ENCODE data around the gene PRSS1. TPM values are rescaled to one million over a fixed set of nuclear protein-coding genes. Genes with fewer than 3 reads are reported as not detected.
A peak's percentile ranks its signal among the peaks of the same experiment; 100 is the strongest.

The PRSS1 gene
- total and polyA plus RNA-seq, 2 experiments from 2014 or later: not detected

- H3K79me2 ChIP-seq (replicated peaks; ENCODE audit: insufficient read depth): no peaks in the 10 kb centered on the region
- TF ChIP-seq ZNF114 (CRISPR knock-in tag; IDR thresholded peaks at IDR 0.05) (no peak), POLR2AphosphoS5 (IDR thresholded peaks at IDR 0.05; ENCODE audit: low read depth) (no peak), CTCF (conservative IDR thresholded peaks at IDR 0.05; ENCODE audit: low read depth in 2 of 2) (peak; percentile 15 to 39; a peak in 2 of 4 replicates)
- no peak overlapping the region for H3K27ac ChIP-seq (ENCODE audit: low read depth)
- no peak overlapping the region for H3K4me3 ChIP-seq
- H3K4me1 Mint-ChIP-seq: peaks cover 6% of the 10 kb centered on the region; the same call in 2 of the 3 replicates
- H3K9me3 Mint-ChIP-seq: peaks cover 3% of the 10 kb centered on the region
- no peak overlapping the region for H3K27ac Mint-ChIP-seq
- no peaks in the 10 kb centered on the region; the same call in 2 of the 3 replicates for H3K36me3 Mint-ChIP-seq (ENCODE audit: low read depth)
- no peaks in the 10 kb centered on the region for H4K20me1 ChIP-seq (replicated peaks; ENCODE audit: insufficient read depth)
- H3K4me2 ChIP-seq: no peak overlapping the region
- ATAC-seq: peak; percentile 20
- no peak overlapping the region for H2AFZ ChIP-seq
- H3K27me3 Mint-ChIP-seq (ENCODE audit: insufficient read depth, low read depth, poor library complexity): peaks cover 4% of the 10 kb centered on the region
- no peak overlapping the region for H3K4me3 Mint-ChIP-seq
- no peaks in the 10 kb centered on the region for H3K27me3 ChIP-seq (ENCODE audit: insufficient read depth)
- no peaks in the 10 kb centered on the region for H3F3A ChIP-seq (replicated peaks; ENCODE audit: low read depth)
- no peaks in the 10 kb centered on the region for H3K9me2 ChIP-seq (ENCODE audit: insufficient read depth)
- no peaks in the 10 kb centered on the region for H3K4me1 ChIP-seq (ENCODE audit: insufficient read depth)
- H3K36me3 ChIP-seq (ENCODE audit: insufficient read depth): no peaks in the 10 kb centered on the region
- no peak for DNase-seq (ENCODE audit: low spot score)
Observed at GRCh38 chr7:142784096-142784495, 34.8 kb downstream of the PRSS1 start.

- Histone ChIP-seq H3K27ac (ENCODE audit: low read depth) (no peak overlapping the region), H3K4me3 (no peak overlapping the region), H3K27me3 (ENCODE audit: insufficient read depth) (no peaks in the 10 kb centered on the region), H3K36me3 (ENCODE audit: insufficient read depth) (no peaks in the 10 kb centered on the region), H2AFZ (no peak overlapping the region), H3K79me2 (replicated peaks; ENCODE audit: insufficient read depth) (no peaks in the 10 kb centered on the region), H3K9me2 (ENCODE audit: insufficient read depth) (no peaks in the 10 kb centered on the region), H3K4me2 (no peak overlapping the region), H3K4me1 (ENCODE audit: insufficient read depth) (no peaks in the 10 kb centered on the region), H3F3A (replicated peaks; ENCODE audit: low read depth) (no peaks in the 10 kb centered on the region), H4K20me1 (replicated peaks; ENCODE audit: insufficient read depth) (no peaks in the 10 kb centered on the region)
- ATAC-seq: no peak
- Mint-ChIP-seq H3K4me1 (peaks cover 6% of the 10 kb centered on the region; the same call in 2 of the 3 replicates), H3K4me3 (no peak overlapping the region), H3K36me3 (ENCODE audit: low read depth) (no peaks in the 10 kb centered on the region; the same call in 2 of the 3 replicates), H3K27me3 (ENCODE audit: insufficient read depth, low read depth, poor library complexity) (peaks cover 4% of the 10 kb centered on the region), H3K9me3 (peaks cover 3% of the 10 kb centered on the region), H3K27ac (no peak overlapping the region)
- TF ChIP-seq CTCF (conservative IDR thresholded peaks at IDR 0.05; ENCODE audit: low read depth in 2 of 2) (no peak), NANOG (IDR thresholded peaks at IDR 0.05; ENCODE audit: borderline replicate concordance) (no peak), CREB1 (CRISPR knock-in tag; IDR thresholded peaks at IDR 0.05; ENCODE audit: low read depth) (no peak), ZNF114 (CRISPR knock-in tag; IDR thresholded peaks at IDR 0.05) (no peak), STAT1 (IDR thresholded peaks at IDR 0.05; ENCODE audit: unreplicated experiment) (no peak), ZNF331 (CRISPR knock-in tag; IDR thresholded peaks at IDR 0.05; ENCODE audit: low read depth) (no peak), REST (IDR thresholded peaks at IDR 0.05; ENCODE audit: unreplicated experiment) (no peak), EZH2phosphoT487 (IDR thresholded peaks at IDR 0.05; ENCODE audit: unreplicated experiment) (no peak), POLR2AphosphoS5 (IDR thresholded peaks at IDR 0.05; ENCODE audit: low read depth) (no peak), ETS1 (IDR thresholded peaks at IDR 0.05) (no peak), EZH2 (IDR thresholded peaks at IDR 0.05; ENCODE audit: low read depth, unreplicated experiment) (no peak), JUNB (IDR thresholded peaks at IDR 0.05; ENCODE audit: unreplicated experiment) (no peak)
- DNase-seq (ENCODE audit: low spot score): no peak
Observed at GRCh38 chr7:142784716-142785115, 35.4 kb downstream of the PRSS1 start.

Measured in GM23338 (cell line).